Mammary epithelial cell (primary cell): Measurements from ENCODE around the gene CDK14.

Source experiments
- CTCF ChIP-seq, 2 donors: IDR thresholded peaks in 1 of 2; conservative IDR thresholded peaks in 1 of 2; 2 replicates each; pipeline ENCODE4 v1.5.1; 2011 to 2012; ENCODE audit warnings: inconsistent platforms in 2 of 2, low read length in 2 of 2, mild to moderate bottlenecking in 2 of 2, control low read depth in 1 of 2, low read depth in 1 of 2; ENCODE audit not compliant: insufficient read depth in 1 of 2; ENCODE audit errors: extremely low read depth in 1 of 2
- EZH2 ChIP-seq: IDR thresholded peaks from 2 replicates; pipeline ENCODE4 v1.6.1; 2012; ENCODE audit warnings: low read length, inconsistent platforms, borderline replicate concordance

- TF ChIP-seq CTCF (conservative IDR thresholded peaks at IDR 0.05 in 1 of 2, IDR thresholded peaks at IDR 0.05 in 1 of 2; ENCODE audit: extremely low read depth in 1 of 2, insufficient read depth in 1 of 2, low read depth in 1 of 2, low read length in 2 of 2) (no peak), EZH2 (no peak)
These were observed 243.2 kb downstream of the CDK14 start for GRCh38 chr7:90839316-90839715.
